A172 (cell line): ENCODE results near the gene KRT82. TPM values are rescaled to one million over a fixed set of nuclear protein-coding genes. Genes with fewer than 3 reads are reported as not detected.

ENCODE experiments used
- DNase-seq: peaks from one replicate; pipeline ENCODE4 v3.0.0-alpha.2; 2015; ENCODE audit warnings: low spot score
- total RNA-seq: library from RNA; depleted of rRNA; stranded (reverse); fragments of >200 nt; shearing (Covaris generic); gene quantifications from 2 replicates; pipeline ENCODE4 v1.2.3, GENCODE V29; 2014

The KRT82 gene
- total RNA-seq, 1 experiment from 2014 or later = not detected

DNA sequence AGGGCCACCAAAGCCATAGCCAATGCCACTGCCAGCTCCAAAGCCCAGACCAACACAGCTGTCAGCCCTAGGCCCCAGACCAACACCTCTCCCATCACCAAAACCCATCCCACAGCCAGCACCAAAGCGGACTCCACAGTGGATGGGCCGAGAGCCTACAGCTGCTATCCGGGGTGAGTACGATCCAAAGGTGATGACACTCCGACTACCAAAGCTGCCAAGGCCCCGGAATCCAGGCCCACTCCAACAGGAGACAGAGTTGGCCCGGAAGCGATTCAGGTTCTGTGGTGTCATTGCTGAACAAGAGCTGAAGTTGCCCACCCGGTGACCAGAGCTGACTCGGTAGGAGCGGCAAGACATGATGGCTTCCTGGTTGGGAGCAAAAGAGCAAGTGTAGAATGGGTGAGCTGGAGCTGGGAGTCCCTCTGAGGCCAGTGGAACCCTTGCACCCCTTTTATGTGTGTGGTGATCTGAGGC, 20.9 kb downstream of the KRT82 start, which contains the start of gene KRT84:
TSS of gene KRT84 (minus strand) at position 427 of the 477 bp plus-strand sequence. CDS start at position 360, 67 bp downstream.
- DNase-seq = no peak

DNA sequence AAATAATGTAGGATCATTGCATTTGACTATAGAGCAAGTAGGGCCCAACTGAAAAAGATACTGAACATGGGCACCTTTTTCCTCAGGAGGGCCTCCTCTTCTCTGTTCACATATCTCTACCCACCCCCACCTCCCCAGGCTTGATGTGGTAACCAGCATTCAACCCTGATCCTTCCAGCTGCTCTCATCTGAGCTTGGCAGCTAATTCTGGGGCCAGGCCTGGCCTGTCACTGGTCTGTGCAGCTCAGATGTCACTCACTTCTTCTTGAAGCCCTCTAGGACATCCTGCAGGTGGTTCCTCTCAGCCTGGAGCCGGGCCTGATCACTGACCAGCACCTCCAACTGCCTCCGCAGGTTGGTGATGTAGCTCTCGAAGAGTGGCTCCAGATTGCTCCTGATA, 22.8 kb downstream of the KRT82 start:
- no peak for DNase-seq

DNA sequence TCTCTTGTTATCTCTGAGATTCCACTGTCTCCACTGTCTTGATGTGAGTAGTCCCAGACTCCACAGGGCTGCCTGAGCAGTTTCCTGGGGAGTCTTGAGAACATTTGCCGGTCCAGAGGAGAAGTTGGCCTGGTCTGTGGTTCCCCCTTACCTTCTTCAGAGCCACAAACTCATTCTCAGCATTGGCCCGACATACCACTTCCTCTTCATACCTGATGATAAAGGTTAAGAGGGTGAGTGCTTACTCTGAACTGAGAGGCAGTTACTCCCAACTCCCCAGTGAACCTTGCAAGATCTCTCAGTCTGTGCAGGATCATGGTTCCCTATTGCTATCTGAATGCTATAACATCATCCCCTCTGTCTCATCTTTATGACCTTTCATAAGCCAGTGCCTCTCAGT, 23.3 kb downstream of the KRT82 start:
- no peak for DNase-seq

DNA sequence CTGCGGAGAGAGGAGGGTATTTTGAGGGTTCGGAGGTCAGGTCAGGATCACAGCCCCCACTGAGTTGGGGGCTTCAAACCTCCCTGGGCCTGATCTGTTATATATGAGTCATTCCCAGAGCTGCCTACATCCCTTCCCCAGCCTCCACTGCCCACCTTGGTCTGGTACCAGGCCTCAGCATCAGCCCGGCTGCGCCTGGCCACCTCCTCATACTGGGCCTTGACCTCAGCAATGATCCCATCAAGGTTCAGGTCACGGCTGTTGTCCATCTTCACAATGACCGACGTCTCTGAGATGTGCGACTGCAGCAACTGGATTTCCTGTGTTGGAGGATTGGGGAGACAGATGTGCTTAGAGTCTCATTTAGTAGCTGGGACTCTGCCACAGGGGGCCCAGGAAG, 24.9 kb downstream of the KRT82 start:
- DNase-seq = no peak

DNA sequence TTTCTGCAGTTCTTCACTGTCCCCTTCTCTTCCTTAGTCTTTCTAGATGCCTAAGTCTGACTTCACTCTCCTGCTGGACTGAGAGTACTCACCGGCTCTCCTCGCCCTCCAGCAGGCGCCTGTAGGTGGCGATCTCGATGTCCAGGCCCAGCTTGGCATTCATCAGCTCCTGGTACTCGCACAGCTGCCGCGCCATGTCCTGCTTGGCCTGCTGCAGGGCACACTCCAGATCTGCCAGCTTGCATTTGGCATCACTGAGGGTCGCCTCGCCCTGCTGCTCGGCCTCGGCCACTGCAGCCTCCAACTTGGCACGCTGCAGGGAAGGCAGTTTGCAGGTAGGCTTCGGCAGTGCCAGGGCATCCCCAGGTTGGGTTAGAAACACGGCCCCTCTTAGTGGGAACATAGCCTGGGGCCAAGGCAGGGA, 25.9 kb downstream of the KRT82 start:
- no peak for DNase-seq

DNA sequence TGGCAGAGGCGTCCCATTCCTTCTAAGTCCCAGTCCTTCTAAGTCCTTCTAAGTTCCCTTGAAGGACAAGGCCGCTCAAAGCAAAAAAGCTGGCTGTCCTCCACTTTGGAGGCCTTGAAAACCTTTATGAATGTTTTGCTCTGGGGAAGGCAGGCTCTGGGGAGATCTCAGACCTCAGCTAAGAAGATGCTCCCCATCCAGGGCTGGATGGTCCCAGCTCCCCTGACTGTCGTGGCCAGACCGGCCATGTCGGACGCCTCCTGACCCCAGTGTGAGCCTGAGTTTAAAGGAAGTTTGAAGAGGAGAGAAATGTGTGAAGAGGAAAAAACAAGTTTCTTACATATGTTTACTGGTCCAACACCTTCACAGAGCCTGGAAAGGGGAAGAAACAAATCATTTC, 26.6 kb downstream of the KRT82 start:
- no peak for DNase-seq

DNA sequence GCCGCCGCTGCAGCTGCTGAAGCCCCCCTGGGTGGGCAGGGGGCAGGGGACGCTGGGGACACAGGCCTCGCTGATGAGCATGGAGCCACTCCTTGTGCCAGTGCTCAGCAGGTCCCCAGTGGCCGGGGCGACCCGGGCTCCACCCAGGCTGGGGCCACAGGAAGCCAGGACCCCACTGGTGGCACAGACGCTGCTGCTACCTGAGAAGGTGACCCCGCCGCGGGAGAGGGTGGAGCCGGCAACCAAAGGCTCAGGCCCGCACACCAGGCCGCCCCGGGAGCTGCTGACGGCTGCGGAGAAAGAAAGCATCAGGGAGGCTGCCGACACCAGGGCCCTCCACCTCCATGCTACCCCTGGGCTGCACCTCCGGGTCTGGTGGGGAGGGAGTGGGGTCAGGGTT, 28.0 kb downstream of the KRT82 start:
- DNase-seq = no peak

DNA sequence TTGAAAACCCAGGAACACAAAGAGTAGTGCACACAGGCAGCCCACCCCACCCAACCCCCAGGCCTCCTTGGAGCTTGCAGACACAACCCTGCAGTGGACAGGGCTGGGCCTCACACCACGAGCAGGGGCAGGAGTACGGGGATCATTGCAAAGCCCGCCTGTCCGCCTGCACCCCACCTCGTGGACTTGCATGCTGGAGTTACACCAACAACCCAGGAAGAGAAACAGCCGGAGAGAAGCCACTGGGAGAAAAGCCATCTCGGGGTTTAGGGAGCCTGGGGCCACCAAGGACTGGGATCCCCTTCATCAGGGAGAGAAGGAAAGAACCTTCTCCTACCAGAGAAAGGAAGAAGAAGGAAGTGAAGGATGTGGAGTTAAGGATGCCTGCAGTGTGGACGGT, 28.9 kb downstream of the KRT82 start:
- DNase-seq = no peak

DNA sequence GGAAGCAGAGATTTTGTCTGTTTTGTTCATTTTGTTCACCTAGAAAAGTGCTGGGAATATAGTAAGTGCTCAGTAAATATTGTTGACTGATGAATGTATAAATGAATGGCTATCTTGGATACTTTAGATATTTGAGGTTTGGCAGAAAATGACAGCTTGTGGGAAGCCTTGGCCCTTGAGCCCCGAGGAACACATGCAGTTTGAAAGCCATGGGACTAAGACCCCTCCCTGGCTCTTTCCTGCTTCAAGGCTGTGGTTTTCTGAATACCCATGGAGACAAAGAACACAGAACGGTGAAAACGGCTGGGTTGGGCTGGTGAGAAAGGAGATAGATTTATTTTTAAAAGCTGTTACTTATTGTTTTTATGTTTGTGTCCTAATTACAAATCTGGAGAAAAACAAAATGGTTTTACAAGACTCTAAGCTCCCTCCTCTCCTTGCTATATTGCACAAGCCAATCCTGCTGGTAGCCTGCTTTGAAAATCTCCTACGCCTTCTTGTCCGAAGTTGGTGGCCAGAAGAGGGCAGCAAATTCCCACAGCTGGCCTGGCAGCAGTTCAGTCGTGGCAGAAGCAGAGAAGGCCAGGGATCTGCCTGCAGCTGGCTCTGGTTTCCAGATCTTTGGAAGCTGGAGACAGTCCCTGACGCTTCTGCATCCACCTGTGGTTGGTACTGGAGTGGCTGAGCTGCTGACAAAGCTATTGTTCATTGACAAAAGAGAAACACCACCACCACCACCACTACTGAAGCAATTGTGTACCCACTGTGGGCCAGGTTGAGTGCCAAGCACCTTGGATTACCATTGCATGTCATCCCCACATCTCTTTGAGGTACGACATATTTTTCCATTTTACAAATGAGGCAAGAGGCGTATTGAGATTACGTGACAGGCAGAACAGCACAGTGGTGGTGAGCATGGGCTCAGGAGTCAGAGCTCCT, 33.6 kb downstream of the KRT82 start:
- peak; percentile 78 for DNase-seq

DNA sequence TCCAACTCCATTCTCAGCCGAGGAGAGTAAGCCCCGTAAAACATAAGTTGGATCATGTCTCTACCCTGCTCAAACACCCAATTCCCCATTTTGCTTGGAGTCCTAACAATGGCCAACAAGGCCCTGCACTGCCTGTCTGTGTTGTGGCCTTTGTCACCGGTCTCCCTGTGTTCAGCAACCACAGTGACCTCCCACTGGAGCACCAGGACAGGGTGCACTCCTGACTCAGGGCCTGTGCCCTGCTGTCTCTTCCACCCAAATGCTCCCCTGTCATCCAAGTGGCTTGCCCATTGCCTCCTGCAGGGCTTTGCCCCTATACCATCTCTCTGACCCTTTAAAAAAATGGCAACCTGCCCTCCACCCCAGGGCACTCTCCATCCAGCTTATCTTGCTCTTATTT, 34.4 kb downstream of the KRT82 start:
- DNase-seq = no peak

DNA sequence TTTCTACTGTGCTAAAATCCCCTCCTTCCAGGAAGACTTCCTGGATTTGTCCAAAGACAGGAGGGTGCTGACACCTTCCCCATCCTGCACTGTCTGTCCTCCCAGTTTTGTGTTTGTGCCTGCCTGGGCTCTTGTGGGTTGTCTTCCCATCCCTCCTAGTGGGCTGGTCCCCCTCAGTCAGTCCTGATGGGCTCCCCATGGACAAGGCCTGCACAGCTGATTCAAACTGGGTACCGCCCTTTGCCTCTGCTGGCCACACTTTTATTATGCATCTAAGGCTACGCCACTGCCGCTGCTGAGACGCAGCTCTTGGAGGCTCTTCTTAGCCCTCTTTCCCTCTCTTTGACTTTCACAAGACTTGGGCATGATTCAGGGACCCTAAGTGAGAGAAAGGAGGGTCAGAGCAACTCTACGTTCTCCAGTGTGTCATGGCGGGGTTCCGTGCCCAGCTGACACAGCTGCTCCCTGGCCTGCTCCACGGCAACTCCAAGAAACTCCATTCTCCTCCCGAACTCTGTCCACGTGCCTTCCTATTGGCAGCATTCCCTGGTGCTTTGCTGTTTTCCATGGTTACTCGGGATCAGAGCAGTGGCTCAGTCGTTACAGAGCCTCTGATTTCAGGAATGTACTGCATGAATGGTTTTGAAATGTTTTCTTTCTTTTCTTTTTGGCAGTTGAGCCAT, 35.1 kb downstream of the KRT82 start:
- no peak for DNase-seq

DNA sequence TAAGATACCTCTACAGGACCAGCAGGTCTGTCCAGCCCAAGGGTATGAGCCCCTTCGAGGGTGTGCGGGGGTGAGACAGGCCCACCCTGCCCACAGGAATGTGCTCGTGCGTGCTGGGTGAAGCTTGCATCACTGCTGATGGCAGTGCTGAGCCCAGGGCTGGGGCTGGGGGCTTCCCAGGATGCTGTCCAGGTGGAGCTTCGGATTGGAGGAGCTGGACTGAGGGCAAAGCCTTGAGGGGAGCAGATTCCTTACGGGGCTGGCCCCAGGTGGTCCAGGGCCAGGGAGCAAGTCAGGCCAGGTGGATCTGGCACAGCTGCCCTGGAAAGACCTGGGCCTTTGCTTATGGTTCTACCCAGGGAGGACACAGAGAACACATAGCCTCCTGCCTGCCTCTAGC, 36.3 kb downstream of the KRT82 start:
- no peak for DNase-seq

DNA sequence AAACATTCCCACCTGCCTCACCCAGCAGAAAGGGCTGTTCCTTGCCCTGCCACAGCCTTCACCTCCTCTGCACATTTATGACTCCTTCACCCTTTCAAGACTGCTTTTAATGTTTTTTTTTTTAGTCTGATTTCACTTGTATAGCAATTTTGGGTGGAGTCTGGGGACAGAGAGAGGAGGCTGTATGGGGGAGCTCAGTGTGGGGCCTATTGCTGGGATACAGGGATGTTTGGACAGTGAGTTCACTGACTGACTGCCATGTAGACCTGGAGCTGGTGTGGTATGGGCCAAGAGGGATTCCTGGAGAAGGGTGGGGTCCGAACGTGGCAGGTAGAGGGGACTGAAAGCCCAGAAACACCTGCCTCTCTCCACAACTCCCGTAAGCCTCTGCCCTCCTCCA, 36.9 kb downstream of the KRT82 start:
- no peak for DNase-seq

DNA sequence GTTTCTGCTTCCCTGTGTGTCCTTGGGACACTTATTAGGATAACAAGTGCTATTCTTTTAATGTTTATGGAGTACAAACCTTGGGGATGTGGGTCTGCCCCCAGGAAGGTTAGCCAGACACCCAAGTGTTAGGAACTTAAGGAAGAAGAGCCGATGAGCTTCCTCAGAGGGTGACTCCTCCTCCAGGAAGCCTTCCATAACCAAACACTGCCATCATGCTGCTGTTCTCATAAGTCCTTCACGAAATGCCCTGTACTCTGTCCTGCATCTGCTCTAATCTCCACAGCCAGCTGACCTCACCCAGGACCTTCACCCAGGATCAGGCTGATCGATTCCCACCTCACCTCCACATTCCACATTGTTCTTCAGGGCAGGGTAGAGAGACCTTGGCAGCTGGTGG, 37.6 kb downstream of the KRT82 start:
- no peak for DNase-seq

DNA sequence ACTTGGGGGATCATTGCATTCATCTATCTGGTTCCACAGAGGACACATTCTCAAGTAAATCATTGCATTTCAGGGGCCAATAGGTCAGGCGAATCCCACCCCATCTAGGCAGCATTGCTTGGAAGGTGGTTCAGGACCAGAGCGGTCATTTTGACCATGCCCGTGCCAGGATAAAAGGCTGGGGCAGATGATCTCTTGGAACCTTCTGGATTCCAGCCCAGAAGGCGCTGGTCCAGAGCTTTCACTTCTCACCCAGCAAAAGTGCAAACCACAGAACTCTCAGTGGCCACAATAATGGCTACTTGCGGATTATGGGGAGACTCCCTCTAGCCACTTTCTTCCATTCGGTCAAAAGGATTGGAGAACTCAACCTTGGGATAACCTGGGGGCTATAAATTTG, 38.3 kb downstream of the KRT82 start:
- no peak for DNase-seq

DNA sequence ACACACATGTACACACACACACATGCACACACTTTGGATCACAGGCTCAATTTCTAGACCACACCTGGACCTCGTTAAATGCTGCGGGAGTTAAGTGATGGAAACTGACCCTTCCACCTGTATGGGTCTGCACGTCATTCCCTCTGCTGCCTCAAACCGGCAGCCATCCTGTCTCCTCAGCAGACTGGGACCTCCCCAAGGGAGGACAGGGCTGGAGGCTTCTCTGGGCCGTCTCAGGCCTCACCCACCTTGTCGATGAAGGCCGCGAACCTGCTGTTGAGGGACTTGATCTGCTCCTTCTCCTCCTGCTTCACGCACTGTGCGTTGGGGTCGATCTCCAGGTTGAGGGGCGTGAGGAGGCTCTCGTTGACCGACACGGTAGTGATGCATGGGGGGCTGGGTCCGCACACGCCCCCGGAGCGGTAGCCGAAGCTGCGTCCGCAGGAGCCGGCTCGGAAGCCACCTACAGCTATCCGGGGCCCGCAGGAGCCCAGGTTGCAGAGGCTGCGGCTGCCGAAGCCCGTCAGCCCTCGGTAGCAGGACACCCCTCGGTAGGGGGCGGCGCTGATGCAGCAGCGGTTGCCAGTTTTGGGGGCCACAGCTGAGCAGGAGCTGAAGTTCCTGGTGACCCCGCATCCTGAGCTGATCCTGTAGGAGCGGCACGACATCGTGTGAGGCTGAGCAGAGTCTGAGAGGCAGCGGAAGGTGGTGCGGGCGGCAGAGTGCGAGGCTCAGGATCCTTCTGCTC, 39.2 kb downstream of the KRT82 start, which contains the start of gene KRT85:
TSS of gene KRT85 (minus strand) at position 744 of the 748 bp plus-strand sequence. CDS start at position 668, 76 bp downstream.
- DNase-seq = no peak

DNA sequence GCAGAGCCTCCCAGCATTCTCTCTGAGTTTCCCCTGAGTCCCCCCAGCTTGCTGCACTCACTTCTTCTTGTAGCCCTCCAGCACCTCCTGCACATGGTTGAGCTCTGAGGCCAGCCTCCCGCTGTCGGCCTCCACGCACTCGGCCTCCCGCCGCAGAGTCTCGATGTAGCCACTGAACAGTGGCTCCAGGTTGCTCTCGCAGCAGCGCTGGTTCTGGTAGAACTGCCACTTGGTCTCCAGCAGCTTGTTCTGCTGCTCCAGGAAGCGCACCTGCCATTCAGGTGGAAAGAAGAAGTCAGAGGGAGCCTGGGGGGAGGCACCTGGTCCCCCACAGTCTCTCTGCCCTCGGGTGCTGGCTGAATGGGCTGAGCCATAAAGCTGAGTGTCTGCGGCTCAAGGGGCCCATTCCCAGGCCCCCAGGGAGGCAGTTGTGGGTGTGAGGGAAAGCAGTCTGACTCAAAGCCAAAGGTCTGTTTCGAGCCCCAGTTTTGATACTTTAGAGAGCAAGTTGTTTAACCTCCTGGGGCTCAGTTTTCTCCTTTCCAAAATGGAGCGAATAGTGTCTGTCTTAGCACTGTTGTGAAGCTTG, 41.1 kb downstream of the KRT82 start:
- no peak for DNase-seq

DNA sequence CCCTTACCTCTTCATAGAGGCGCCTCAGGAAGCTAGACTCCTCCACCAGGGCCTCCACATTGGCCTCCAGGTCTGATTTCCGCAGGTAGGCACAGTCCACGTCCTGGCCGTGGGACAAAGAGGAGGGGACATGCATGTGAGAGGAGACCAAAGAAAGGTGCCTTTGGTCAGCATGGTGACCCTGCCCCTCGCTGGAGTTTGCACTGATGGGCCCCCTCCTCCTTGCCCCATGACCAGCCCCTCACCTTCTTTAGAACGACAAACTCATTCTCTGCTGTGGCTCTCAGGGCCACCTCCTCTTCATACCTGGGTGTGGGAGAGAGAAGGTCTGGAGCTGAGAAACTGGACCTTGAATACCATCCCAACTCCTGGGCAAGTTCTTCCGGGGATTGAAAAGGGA, 42.1 kb downstream of the KRT82 start:
- no peak for DNase-seq

DNA sequence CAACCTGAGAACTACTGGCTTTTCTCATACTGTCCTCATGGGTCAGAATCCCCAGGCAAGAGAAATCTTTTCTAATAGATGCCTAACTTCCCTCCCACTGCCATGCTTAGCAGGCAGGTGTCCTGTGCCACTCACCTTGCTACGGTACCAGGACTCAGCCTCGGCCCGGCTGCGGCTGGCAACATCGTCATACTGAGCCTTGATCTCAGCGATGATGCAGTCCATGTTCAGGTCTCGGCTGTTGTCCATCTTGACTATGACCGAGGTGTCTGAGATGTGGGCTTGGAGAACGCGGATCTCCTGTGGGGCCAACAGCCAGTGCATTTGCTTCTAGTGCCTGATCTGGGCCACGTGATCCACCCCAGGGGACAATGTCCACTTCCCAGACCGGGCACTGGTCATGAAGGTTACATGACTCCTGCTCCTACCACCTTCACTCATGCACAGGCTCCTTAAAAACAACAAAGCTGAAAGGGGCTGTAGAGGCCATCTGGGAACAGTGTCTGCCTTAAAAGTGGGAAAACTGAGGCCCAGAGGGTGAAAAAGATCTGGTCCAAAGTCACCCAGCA, 42.9 kb downstream of the KRT82 start:
- DNase-seq = no peak

DNA sequence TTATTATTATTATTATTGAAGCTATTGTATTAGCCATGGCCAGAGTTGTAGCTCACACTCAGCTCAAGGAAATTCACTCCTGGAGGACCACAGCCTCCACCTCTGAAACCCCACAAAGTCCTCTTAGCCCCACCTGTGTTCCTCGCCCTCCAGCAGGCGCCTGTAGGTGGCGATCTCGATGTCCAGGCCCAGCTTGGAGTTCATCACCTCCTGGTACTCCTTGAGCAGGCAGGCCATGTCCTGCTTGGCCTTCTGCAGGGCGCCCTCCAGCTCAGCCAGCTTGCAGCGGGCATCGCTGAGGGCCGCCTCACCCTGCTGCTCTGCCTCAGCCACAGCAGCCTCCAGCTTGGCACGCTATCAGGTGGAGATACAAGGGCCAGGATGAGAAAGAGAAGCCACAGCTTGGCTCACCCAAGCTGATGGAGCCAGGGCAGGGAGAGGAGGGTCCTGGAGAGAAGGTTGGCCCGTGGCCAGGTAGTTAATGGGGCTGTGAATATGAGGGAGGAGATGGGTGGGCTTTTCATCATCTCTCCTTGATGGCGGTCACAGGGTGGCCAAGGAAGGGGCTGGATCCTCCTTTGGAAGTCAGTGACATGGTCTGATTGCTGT, 43.9 kb downstream of the KRT82 start:
- DNase-seq = no peak

DNA sequence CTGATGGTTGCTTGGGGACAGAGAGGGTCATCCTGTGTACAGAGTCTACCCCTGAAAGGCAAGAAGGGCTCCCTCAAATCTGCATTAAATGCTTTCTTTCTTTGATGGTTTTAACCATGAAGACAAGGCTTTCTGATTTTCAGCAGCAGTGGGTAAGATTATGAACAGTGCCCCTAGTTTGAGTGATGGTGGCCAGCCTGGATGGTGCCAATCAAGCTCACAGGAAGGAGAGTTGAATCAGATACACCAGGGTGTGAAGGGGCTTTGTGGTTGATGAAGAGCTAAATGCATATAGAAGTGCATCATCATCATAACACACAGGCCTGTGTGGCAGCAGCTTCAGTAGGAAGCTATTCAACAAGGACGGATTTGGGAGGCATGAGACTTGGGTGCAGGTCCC, 44.6 kb downstream of the KRT82 start:
- no peak for DNase-seq
